H9 (cell line): Measurements from ENCODE around the gene COX10. TPM values are rescaled to one million over a fixed set of nuclear protein-coding genes. Genes with fewer than 3 reads are reported as not detected.

Experiments used
- DNase-seq: peaks from one replicate; pipeline ENCODE4 v3.0.0-alpha.2; 2017
- H2AFZ ChIP-seq: one replicate; pipeline ENCODE4 v1.6.1; 2013; ENCODE audit warnings: mild to moderate bottlenecking, low read length, control low read depth, moderate library complexity
- H2AK5ac ChIP-seq: 2 replicates; pipeline ENCODE4 v1.6.1; 2013; ENCODE audit warnings: low read length, control low read depth, mixed read lengths; ENCODE audit not compliant: insufficient read length
- H2BK120ac ChIP-seq: one replicate; pipeline ENCODE4 v1.6.1; 2013; ENCODE audit warnings: low read depth, mild to moderate bottlenecking, low read length, control low read depth, inconsistent platforms; ENCODE audit not compliant: poor library complexity, severe bottlenecking
- H2BK12ac ChIP-seq: 2 replicates; pipeline ENCODE4 v1.6.1; 2013; ENCODE audit warnings: low read length, control low read depth, mixed read lengths, low read depth; ENCODE audit not compliant: insufficient read length
- H2BK15ac ChIP-seq: 2 replicates; pipeline ENCODE4 v1.6.1; 2013; ENCODE audit warnings: low read depth, low read length, control low read depth
- H2BK20ac ChIP-seq: one replicate; pipeline ENCODE4 v1.6.1; 2013; ENCODE audit warnings: low read depth, mild to moderate bottlenecking, low read length, control low read depth, inconsistent platforms; ENCODE audit not compliant: poor library complexity, severe bottlenecking
- H2BK5ac ChIP-seq: 2 replicates; pipeline ENCODE4 v1.6.1; 2013; ENCODE audit warnings: low read length, control low read depth, mixed read lengths; ENCODE audit not compliant: insufficient read length
- H3K14ac ChIP-seq: 2 replicates; pipeline ENCODE4 v1.6.1; 2013; ENCODE audit warnings: low read length, control low read depth; ENCODE audit not compliant: insufficient read depth
- H3K18ac ChIP-seq: 2 replicates; pipeline ENCODE4 v1.6.1; 2013; ENCODE audit warnings: low read depth, mild to moderate bottlenecking, mixed read lengths, low read length, control low read depth; ENCODE audit not compliant: insufficient read length
- H3K23ac ChIP-seq: 2 replicates; pipeline ENCODE4 v1.6.1; 2013; ENCODE audit warnings: low read length, control low read depth, mixed read lengths, low read depth; ENCODE audit not compliant: insufficient read length
- H3K23me2 ChIP-seq: 2 replicates; pipeline ENCODE4 v1.6.1; 2013; ENCODE audit warnings: low read depth, mild to moderate bottlenecking, mixed read lengths, low read length, control low read depth; ENCODE audit not compliant: insufficient read length, poor library complexity, severe bottlenecking
- H3K27ac ChIP-seq: 2 replicates; pipeline ENCODE4 v1.5.1; 2013; ENCODE audit warnings: low read length, control low read depth, mixed read lengths, low read depth; ENCODE audit not compliant: insufficient read length
- H3K27me3 ChIP-seq: 2 replicates; pipeline ENCODE4 v1.6.1; 2013; ENCODE audit warnings: low read length, control low read depth, inconsistent platforms; ENCODE audit not compliant: insufficient read depth
- H3K4ac ChIP-seq: 2 replicates; pipeline ENCODE4 v1.6.1; 2013; ENCODE audit warnings: low read depth, mild to moderate bottlenecking, control low read depth, inconsistent platforms, low read length, moderate library complexity
- H3K4me1 ChIP-seq: 2 replicates; pipeline ENCODE4 v1.6.1; 2013; ENCODE audit warnings: low read length, control low read depth, inconsistent platforms; ENCODE audit not compliant: insufficient read depth
- H3K4me2 ChIP-seq: 2 replicates; pipeline ENCODE4 v1.6.1; 2013; ENCODE audit warnings: low read length, control low read depth, mixed read lengths; ENCODE audit not compliant: insufficient read length, insufficient read depth
- H3K56ac ChIP-seq: 2 replicates; pipeline ENCODE4 v1.6.1; 2013; ENCODE audit warnings: low read depth, mild to moderate bottlenecking, mixed read lengths, low read length, control low read depth; ENCODE audit not compliant: insufficient read length
- H3K79me1 ChIP-seq: 2 replicates; pipeline ENCODE4 v1.6.1; 2013; ENCODE audit warnings: low read depth, mild to moderate bottlenecking, moderate library complexity, low read length, control low read depth, inconsistent platforms; ENCODE audit not compliant: insufficient read depth, poor library complexity, severe bottlenecking
- H3K79me2 ChIP-seq: 2 replicates; pipeline ENCODE4 v1.6.1; 2013; ENCODE audit warnings: low read length, control low read depth, inconsistent platforms; ENCODE audit not compliant: insufficient read depth
- H3K9ac ChIP-seq: 2 replicates; pipeline ENCODE4 v1.6.1; 2013; ENCODE audit warnings: low read length, control low read depth, mixed read lengths; ENCODE audit not compliant: insufficient read length; ENCODE audit errors: extremely low read depth
- H3K9me3 ChIP-seq: one replicate; pipeline ENCODE4 v1.6.1; 2013; ENCODE audit warnings: low read depth, low read length, inconsistent platforms; ENCODE audit not compliant: control insufficient read depth
- H3T11ph ChIP-seq: one replicate; pipeline ENCODE4 v1.6.1; 2013; ENCODE audit warnings: mild to moderate bottlenecking, low read length, control low read depth, inconsistent platforms
- H4K20me1 ChIP-seq: one replicate; pipeline ENCODE4 v1.6.1; 2013; ENCODE audit not compliant: control insufficient read depth, insufficient read length, insufficient read depth
- H4K5ac ChIP-seq: 2 replicates; pipeline ENCODE4 v1.6.1; 2013; ENCODE audit warnings: low read depth, mild to moderate bottlenecking, mixed read lengths, low read length, control low read depth; ENCODE audit not compliant: insufficient read length
- H4K8ac ChIP-seq: replicated peaks from 2 replicates; pipeline ENCODE4 v1.6.1; 2013; ENCODE audit warnings: low read length, control low read depth, mixed read lengths, low read depth; ENCODE audit not compliant: insufficient read length
- H4K91ac ChIP-seq: 2 replicates; pipeline ENCODE4 v1.6.1; 2013; ENCODE audit warnings: low read depth, mild to moderate bottlenecking, moderate library complexity, mixed read lengths, low read length, control low read depth; ENCODE audit not compliant: insufficient read length
- H3K27ac Mint-ChIP-seq, 3 experiments: 2 replicates in 2 of 3; 3 replicates in 1 of 3; pipeline ENCODE4 v1.8.0; 2020 to 2021; ENCODE audit warnings: mixed read lengths in 3 of 3, mild to moderate bottlenecking in 1 of 3, moderate library complexity in 1 of 3
- H3K27me3 Mint-ChIP-seq: 2 replicates; pipeline ENCODE4 v1.8.0; 2021; ENCODE audit warnings: low read depth, mild to moderate bottlenecking, moderate library complexity, mixed read lengths
- H3K36me3 Mint-ChIP-seq, 3 experiments: 2 replicates in 2 of 3; 3 replicates in 1 of 3; pipeline ENCODE4 v1.8.0; 2020 to 2021; ENCODE audit warnings: low read depth in 3 of 3, mixed read lengths in 3 of 3; ENCODE audit not compliant: insufficient read depth in 1 of 3
- H3K4me1 Mint-ChIP-seq, 2 experiments: 2 replicates each; pipeline ENCODE4 v1.8.0; 2020; ENCODE audit warnings: mixed read lengths in 2 of 2
- H3K4me3 Mint-ChIP-seq, 2 experiments: 2 replicates in 1 of 2; 3 replicates in 1 of 2; pipeline ENCODE4 v1.8.0; 2020 to 2021; ENCODE audit warnings: mild to moderate bottlenecking in 2 of 2, mixed read lengths in 2 of 2, moderate library complexity in 1 of 2
- H3K9me3 Mint-ChIP-seq, 2 experiments: 2 replicates in 1 of 2; 3 replicates in 1 of 2; pipeline ENCODE4 v1.8.0; 2020; ENCODE audit warnings: mild to moderate bottlenecking in 2 of 2, mixed read lengths in 2 of 2, moderate library complexity in 1 of 2
- WGBS: extraction: QIAGEN DNeasy Blood & Tissue Kit; methylation state at CpG from one replicate; pipeline ENCODE4 v1.1.7; 2013; ENCODE audit warnings: missing lambda C conversion rate, low lambda C conversion rate, mixed read lengths; ENCODE audit not compliant: insufficient read length; ENCODE audit errors: extremely low coverage; 5-methylcytosine and 5-hydroxymethylcytosine counted together
- total RNA-seq: library from RNA; stranded (reverse); gene quantifications from 2 replicates; pipeline ENCODE4 v1.2.1, GENCODE V29; 2021
- TF ChIP-seq, protein P1 (sequence below): fragments of 200-600 bp; sonication (generic); conservative IDR thresholded peaks from 3 replicates; pipeline ENCODE4 v1.8.0; 2021; ENCODE audit warnings: antibody characterized with exemption, mild to moderate bottlenecking

The COX10 gene
- total RNA-seq, 1 experiment from 2014 or later, result 20.6 TPM

DNA sequence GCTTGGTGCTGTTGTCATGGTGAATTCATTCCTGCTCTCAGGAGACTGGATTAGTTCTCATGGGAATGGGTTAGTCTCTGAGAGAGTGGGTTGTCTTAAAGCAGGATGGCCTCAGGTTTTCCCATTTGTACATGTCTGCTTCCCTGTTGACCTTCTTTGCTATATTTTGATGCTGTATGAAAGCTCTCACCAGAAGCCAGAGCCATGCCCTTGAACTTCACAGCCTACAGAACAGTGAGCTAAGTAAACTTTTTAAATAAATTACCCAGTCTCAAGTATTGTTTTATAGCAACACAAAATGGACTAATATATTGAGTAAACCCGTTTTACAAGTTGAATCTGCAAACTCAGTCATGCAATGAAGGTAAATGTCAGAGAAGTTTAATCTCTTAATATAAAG lies 100.6 kb downstream of the COX10 start:
- Histone ChIP-seq H2BK20ac (no peak overlapping the region), H2BK5ac (no peak overlapping the region), H2BK15ac (no peak overlapping the region), H3K23me2 (no peaks in the 10 kb centered on the region), H3K4ac (no peak overlapping the region), H3K23ac (no peak overlapping the region), H4K91ac (no peak overlapping the region), H3K56ac (no peak overlapping the region), H3K27ac (no peak overlapping the region), H3K4me2 (no peak overlapping the region), H2BK120ac (no peak overlapping the region), H3K18ac (no peak overlapping the region), H2AK5ac (no peak overlapping the region), H3K79me2 (no peaks in the 10 kb centered on the region), H2BK12ac (no peak overlapping the region), H3K79me1 (no peaks in the 10 kb centered on the region), H4K8ac (no peak overlapping the region), H3K9me3 (peaks cover 7% of the 10 kb centered on the region), H3K27me3 (no peaks in the 10 kb centered on the region), H3K9ac (no peak overlapping the region), H3K14ac (no peak overlapping the region), H2AFZ (no peak overlapping the region), H3T11ph (no peak overlapping the region), H4K20me1 (no peaks in the 10 kb centered on the region), H3K4me1 (no peaks in the 10 kb centered on the region), H4K5ac (no peak overlapping the region)
- WGBS, result no CpG with 5 or more reads among the region's 1 CpG
- TF ChIP-seq, protein P1, sequence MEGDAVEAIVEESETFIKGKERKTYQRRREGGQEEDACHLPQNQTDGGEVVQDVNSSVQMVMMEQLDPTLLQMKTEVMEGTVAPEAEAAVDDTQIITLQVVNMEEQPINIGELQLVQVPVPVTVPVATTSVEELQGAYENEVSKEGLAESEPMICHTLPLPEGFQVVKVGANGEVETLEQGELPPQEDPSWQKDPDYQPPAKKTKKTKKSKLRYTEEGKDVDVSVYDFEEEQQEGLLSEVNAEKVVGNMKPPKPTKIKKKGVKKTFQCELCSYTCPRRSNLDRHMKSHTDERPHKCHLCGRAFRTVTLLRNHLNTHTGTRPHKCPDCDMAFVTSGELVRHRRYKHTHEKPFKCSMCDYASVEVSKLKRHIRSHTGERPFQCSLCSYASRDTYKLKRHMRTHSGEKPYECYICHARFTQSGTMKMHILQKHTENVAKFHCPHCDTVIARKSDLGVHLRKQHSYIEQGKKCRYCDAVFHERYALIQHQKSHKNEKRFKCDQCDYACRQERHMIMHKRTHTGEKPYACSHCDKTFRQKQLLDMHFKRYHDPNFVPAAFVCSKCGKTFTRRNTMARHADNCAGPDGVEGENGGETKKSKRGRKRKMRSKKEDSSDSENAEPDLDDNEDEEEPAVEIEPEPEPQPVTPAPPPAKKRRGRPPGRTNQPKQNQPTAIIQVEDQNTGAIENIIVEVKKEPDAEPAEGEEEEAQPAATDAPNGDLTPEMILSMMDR, result no peak
- no peak for DNase-seq
- Mint-ChIP-seq H3K27me3 (no peaks in the 10 kb centered on the region; the same call in 1 of the 2 replicates), H3K27ac (no peak overlapping the region), H3K4me3 (no peak overlapping the region), H3K9me3 (peaks cover 22 to 31% of the 10 kb centered on the region in 2 experiments), H3K4me1 (no peaks in the 10 kb centered on the region), H3K36me3 (peaks cover 28 to 30% (median 30%) of the 10 kb centered on the region in 3 experiments)
